ENCODE results near the gene SNX9.

The SNX9 gene

DNA sequence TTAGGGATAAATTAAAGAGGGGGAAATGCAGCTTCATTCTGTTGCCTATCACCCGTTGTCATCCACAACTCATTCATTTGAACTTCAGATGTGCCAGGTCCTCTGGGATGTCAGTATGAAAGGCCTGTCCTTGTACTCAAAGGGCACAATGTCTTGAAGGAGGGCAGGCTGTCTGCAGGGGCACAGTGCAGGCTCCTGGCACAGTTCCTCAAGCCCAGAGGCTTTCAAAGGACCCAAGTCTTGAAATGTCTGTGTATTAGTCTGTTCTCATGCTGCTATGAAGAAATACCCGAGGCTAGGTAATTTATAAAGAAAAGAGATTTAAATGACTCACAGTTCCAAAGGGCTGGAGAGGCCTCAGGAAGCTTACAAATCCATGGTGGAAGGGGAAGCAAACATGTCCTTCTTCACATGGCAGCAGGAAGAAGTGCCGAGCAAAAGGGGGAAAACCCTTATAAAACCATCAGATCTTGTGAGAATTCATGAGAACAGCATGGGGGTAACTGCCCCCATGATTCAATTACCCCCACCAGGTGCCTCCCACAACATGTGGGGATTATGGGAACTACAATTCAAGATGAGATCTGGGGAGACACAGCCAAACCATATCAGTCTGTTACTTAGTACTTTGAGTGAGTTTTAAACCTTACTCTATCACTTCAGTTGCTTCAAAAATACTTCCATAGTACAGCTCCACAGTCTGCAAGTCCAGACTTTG, 9.4 kb downstream of the SNX9 start:
- no peak for DNase-seq (ENCODE audit: low read depth)
- no peak overlapping the region for H3K4me3 ChIP-seq (ENCODE audit: low read depth, low read length)
- no peak for TF ChIP-seq CTCF (IDR thresholded peaks at IDR 0.05; ENCODE audit: low read depth, low read length, missing control alignments)

GRCh38 chr6:157834549-157834948, 11.5 kb downstream of the SNX9 start:
- no peak for TF ChIP-seq CTCF (IDR thresholded peaks at IDR 0.05; ENCODE audit: low read depth, low read length, missing control alignments)
- no peak overlapping the region for H3K4me3 ChIP-seq (ENCODE audit: low read depth, low read length)
- DNase-seq (ENCODE audit: low read depth) = no peak

DNA sequence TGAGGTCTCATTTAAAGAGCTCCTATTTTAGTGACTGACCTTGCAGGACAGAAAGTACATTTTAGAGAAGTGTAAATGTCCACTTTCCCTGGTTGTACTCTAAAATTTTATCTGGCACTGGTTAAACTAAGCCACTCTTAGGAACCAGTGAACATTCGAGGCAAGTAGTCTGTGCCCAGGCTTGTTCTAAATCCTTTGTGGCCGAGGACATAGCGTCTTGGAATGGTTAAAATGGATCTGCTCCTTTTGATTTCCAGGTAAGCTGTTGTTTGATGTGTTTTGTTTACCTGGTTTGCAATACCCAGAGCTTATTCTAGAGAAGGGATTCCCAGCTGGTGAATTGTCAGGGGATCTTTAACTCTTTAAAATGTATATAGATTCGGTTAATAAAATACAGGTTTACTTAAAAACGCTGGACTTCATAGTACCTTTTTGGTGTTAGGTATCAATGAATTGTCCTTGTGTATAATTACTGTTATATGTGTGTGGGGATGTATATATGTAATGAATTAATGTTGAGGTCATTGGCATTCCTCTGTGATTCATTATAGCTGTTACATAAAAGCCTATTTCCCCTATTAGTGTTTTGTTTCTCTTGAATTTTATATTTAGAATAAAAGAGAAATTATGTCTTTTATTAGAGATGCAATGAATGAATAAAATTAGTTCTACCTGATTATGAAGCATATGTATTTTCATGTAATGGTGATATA, 15.8 kb downstream of the SNX9 start:
- DNase-seq (ENCODE audit: low read depth) = no peak
- TF ChIP-seq CTCF (IDR thresholded peaks at IDR 0.05; ENCODE audit: low read depth, low read length, missing control alignments) = no peak
- H3K4me3 ChIP-seq (ENCODE audit: low read depth, low read length) = no peak overlapping the region

- DNase-seq (ENCODE audit: low read depth) = no peak
- H3K4me3 ChIP-seq (ENCODE audit: low read depth, low read length) = no peak overlapping the region
- TF ChIP-seq CTCF (IDR thresholded peaks at IDR 0.05; ENCODE audit: low read depth, low read length, missing control alignments) = no peak
Observed at GRCh38 chr6:157839606-157840005, 16.6 kb downstream of the SNX9 start.

DNA sequence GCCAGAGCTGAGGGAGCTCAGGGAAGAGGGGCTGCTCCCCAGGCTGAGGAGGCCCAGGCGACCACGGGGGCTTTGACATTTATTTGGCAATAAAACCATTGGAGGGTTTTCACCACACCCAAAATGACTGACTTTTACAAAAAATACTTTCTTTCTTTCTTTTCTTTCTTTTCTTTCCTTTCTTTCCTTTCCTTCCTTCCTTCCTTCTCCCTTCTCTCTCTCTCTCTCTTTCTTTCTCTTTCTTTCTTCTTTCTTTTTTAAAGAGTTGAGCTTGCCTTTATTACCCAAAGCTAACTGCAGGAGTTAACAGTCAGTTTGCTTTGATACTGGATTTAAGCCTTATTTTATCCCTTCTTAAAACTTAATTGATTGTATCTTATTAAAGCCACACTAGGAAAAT, 17.2 kb downstream of the SNX9 start:
- no peak for DNase-seq (ENCODE audit: low read depth)
- H3K4me3 ChIP-seq (ENCODE audit: low read depth, low read length) = no peak overlapping the region; the same call in 1 of the 2 replicates
- no peak for TF ChIP-seq CTCF (IDR thresholded peaks at IDR 0.05; ENCODE audit: low read depth, low read length, missing control alignments)

DNA sequence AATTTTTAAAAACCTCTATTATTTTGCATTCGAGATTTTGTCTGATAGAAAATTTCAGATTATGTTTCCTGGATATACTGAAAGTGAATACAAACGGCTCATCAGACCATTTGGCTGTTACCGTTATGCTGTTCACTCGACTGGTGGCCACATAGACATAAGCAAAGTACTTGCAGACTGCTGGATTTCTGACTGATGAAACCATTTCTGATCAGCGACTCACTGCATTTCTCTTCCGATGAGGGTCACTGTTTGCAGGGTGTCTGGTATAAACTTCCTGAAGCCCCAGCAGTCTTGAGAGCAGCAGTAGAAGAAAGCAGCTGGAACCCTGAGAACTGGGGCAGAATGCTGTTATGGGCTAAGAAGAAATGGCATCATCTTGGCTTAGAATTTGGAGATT, 17.7 kb downstream of the SNX9 start:
- DNase-seq (ENCODE audit: low read depth) = peak; percentile 47
- TF ChIP-seq CTCF (IDR thresholded peaks at IDR 0.05; ENCODE audit: low read depth, low read length, missing control alignments) = no peak
- no peak overlapping the region; the same call in 1 of the 2 replicates for H3K4me3 ChIP-seq (ENCODE audit: low read depth, low read length)
